Measurements from ENCODE around the gene CAPN1.

DNA sequence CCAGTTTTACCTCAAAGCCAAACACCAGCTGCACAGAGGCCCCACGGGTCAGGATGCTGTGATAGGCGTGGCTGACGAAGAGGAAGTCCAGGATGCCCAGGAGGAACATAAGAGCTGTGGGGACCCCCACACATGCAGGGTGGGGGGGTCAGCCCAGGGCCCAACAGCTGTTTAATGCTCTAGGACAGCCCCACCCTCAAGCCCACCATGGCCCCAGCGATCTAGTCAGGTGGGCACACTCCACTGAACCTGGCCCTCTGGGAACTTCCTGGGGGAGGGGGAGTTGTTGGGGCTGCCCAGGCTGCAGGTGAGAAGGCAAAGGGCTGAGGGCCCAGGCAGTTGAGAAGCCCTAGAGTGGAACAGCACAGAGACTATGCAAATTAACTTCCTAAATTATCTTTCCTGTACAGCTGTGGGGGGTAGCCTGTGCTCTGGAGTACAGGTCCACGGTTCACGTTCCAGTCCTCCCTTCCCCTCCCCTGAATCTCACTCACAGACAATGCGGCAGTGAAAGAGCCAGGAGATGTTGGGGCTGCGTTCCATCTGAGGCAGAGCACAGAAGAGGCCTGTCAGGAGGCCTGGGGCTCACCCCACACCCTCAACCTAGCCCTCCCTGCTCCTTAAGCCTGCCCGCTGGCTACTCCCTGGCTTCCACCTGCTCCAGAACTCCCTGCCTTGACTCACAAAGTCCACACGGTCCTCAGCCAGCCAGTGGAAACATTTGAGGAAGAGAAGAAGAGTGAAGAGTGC is 49.3 kb upstream of the CAPN1 start:
- TF ChIP-seq, protein P1, sequence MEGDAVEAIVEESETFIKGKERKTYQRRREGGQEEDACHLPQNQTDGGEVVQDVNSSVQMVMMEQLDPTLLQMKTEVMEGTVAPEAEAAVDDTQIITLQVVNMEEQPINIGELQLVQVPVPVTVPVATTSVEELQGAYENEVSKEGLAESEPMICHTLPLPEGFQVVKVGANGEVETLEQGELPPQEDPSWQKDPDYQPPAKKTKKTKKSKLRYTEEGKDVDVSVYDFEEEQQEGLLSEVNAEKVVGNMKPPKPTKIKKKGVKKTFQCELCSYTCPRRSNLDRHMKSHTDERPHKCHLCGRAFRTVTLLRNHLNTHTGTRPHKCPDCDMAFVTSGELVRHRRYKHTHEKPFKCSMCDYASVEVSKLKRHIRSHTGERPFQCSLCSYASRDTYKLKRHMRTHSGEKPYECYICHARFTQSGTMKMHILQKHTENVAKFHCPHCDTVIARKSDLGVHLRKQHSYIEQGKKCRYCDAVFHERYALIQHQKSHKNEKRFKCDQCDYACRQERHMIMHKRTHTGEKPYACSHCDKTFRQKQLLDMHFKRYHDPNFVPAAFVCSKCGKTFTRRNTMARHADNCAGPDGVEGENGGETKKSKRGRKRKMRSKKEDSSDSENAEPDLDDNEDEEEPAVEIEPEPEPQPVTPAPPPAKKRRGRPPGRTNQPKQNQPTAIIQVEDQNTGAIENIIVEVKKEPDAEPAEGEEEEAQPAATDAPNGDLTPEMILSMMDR (conservative IDR thresholded peaks at IDR 0.05) = no peak
- no peak for TF ChIP-seq ZFX (IDR thresholded peaks at IDR 0.05)
